HG03066 (cell line): Measurements from ENCODE around the gene CRYAA.
"Not testable (repeated sequence)": the region's sequence is repeated elsewhere in the genome, so short reads cannot be mapped to it uniquely, and the experiment has no call there.

Source experiments
- ATAC-seq: cut with Tn5 transposase; IDR thresholded peaks from one replicate; pipeline ENCODE4 v1.9.1; 2021; ENCODE audit warnings: low read depth; ENCODE audit not compliant: unreplicated experiment

The CRYAA gene

DNA sequence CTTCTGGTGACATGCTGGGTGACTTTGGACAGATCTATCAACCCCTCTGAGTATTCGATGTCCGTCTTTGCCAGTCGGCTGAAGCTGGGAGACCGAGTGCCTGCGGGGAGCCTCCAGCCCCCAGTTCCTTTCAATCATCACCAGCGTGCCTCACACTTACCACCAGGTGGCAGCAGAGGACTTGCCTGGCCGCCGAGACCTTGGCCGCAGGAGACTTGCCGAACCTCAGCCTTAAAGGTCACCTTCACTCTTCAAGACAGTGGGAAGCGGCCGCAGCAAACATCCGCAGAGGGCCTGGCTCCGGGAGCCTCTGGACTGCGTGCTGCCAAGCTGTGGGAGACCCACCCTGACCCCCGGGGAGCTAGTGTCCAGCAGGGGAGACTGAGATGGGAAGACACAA, 7.8 kb downstream of the CRYAA start:
- ATAC-seq: not testable (repeated sequence)

- ATAC-seq: peak; percentile 66
These were observed 8.5 kb downstream of the CRYAA start for GRCh38 chr21:43177043-43177906.

- ATAC-seq: not testable (repeated sequence)
These were observed 9.5 kb downstream of the CRYAA start for GRCh38 chr21:43178175-43178826.

- not testable (repeated sequence) for ATAC-seq
These were observed 12.2 kb downstream of the CRYAA start for GRCh38 chr21:43181033-43181432.

DNA sequence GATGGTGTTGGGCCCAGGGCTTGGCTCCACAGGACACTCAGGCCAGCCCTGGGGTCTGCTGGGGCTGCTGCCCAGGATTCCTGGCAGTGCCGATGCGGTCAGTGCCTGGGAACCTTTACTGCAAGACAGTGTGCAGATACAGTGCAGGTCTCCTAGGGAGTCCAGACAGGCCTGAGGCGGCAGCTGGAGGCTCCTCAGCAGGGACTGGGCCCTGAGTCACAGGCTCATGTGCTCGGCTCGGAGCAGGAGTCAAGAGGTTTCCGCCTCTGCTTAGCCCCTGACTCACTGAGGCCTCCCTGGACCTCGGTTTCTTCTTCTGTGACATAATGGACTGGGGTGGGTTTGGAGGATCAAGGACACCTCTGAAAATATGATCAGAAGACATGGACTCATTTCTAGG, 18.5 kb downstream of the CRYAA start:
- not testable (repeated sequence) for ATAC-seq

- ATAC-seq: no peak
These were observed 18.9 kb downstream of the CRYAA start for GRCh38 chr21:43187715-43188114.

DNA sequence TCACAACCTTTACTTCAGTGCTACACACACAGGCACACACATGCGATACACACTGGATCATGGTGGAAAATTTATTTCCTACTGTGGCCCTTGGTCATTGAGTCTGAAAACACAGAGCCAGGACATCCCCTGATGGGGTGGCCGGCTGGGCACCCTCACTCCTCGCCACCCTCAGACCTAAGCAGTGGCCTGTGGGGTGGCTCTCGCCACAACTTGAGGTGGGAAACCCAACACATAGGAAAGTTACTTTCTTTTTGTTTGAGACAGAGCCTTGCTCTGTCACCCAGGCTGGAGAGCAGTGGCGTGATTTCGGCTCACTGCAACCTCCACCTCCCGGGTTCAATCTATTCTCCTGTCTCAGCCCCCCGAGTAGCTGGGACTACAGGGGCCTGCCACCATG, 19.4 kb downstream of the CRYAA start:
- no peak for ATAC-seq

DNA sequence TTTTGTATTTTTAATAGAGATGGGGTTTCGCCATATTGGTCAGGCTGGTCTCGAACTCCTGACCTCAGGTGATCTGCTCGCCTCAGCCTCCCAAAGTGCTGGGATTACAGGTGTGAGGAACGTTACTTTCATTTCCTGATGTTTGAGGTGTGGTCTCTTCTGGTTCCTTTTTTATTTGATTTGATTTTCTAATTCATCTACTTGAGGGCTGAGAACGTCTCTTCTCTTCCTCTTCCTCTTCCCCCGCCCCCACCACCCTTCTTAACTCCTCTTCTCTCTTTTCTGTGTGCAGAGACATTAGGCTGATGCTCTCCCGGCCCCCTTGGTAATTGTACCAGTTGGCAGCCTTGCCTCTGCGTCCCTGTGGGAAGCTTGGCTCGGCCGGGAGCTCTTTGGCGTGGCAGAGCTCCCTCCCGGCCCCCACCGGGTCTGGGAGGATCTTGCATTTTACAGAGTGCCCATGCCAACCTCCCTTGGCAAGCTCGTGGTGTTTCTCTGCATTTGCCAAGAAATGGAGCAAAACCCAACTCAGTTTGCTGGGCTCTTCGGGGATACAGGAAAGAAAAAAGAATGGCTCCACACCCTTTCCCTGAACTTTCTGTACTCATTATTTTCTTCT, 19.9 kb downstream of the CRYAA start:
- ATAC-seq: no peak

GRCh38 chr21:43189936-43190335, 21.1 kb downstream of the CRYAA start:
- ATAC-seq: no peak

DNA sequence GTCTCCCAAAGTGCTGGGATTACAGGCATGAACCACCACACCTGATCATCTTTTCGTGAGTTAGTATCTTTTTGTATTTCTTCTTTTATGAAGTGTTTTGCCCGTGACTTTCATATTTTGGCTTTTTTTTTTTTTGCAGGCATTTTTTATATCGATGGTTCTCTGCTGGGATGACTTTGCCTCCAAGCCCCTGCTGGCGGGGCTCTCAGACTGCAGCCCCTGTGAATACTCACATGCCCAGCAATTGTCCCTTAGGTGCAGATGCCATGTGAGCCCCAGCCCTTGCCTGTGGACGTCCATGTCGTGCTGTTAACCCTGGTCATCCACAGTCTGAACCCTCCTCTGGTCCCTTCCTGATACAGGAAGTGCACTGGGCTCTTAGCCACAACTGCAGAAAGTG, 21.7 kb downstream of the CRYAA start:
- no peak for ATAC-seq

GRCh38 chr21:43190951-43191350, 22.1 kb downstream of the CRYAA start:
- no peak for ATAC-seq

GRCh38 chr21:43191521-43191920, 22.7 kb downstream of the CRYAA start:
- ATAC-seq: no peak

DNA sequence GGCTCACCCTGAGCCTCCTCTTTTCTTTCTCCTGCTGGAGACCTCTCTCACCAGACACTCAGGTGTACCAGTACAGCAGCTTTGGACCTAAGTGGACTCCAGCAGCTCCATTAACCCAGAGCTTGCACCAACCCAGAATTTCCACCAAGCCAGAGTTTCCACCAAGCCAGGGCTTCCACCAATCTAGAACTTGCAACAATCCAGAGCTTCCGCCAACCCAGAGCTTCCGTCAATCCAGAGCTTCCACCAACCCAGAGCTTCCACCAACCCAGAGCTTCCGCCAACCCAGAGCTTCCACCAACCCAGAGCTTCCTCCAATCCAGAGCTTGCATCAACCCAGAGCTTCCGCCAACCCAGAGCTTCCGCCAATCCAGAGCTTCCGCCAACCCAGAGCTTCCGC, 23.2 kb downstream of the CRYAA start:
- ATAC-seq: no peak

- ATAC-seq: no peak
These were observed 23.8 kb downstream of the CRYAA start for GRCh38 chr21:43192501-43193081.

DNA sequence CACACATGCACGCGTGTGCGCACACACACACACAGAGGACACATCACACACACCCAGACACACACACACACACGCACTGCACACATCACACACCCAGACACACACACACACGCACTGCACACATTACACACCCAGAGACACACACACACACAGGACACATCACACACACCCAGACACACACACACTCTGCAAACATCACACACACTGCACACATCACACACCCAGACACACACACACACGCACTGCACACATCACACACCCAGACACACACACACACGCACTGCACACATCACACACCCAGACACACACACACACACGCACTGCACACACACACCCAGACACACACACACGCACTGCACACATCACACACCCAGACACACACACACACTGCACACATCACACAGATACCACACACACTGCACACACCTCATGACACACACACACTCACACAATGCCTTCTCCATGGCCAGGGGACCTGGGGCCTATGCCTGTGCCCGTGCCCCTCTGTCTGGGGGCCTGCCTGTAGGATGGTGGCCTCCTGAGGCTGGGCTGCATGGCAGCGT, 24.4 kb downstream of the CRYAA start:
- ATAC-seq: no peak

DNA sequence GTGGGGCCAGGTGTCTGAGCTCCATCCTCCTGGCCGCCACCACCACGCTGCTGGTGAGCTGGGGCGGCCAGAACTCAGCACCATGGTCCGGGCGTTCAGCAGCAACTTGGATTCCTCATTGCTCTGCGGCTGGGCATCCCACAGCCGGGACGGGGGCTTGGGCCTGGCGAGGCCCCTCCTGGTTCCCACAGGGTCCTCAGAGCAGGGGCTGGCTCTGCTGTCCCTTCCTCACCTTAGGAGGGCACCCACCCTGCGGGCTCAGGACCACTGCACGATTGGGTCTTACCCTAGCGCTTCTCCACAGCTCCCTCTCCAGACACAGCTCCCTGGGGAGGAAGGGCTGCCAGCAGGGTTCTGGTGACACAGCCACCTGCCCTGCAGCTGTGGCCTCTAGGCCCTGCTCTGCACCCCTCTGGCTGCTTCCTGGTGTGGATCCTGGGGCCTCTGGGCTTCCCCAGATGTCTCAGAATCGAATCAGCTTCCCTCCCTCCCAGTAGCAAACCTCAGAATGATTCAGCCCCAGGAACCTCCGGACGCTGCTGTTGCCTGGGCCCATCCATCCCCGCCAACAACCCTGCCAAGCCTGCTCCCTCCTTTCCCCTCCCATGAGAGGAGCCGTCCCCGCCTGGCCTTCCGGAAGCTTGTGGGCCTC, 25.0 kb downstream of the CRYAA start:
- no peak for ATAC-seq

- no peak for ATAC-seq
These were observed 25.7 kb downstream of the CRYAA start for GRCh38 chr21:43194303-43195120.

DNA sequence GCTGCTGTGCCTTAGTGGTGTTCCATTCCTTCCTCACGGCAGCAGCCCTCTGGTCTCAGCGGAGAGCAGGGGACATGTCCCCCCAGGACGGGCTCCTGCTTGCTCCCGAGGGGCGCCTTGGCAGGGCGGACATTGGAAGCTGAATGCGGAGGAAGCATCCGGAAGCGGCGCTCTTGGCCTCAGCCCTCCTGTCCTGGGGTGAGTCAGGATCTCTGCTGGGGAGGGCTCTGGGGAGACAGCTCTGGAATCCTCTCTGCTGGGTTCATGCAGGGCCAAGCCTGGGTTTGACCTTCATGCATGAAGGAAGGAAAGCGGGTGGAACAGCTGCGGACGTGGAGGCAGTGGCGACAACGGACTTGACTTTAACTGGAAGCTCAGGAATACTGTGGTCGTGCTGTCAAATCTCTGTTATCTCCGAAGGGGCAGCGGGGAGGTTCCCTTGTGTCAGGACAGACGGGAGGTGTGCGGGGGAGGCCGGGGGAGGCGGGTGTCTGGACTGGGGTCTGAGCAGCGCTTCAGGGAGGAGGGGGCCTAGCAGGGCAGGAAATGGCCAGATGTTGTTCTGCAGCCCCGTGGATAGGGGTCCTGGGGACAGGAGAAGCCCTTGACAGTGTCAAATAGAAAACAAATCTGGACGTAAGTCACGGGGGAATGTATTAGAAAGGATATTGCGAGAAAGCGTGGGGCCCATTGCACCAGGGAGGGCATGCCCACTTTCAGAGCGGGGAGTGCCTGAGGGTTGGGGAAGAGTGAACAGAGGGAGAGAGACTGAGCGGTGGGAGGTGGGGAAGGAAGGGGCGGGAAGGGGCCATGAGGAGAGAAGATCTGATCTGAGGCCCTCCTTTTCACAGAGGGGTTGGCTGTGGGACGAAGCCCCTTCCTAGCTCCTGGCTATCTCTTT, 26.6 kb downstream of the CRYAA start:
- no peak for ATAC-seq

GRCh38 chr21:43196826-43197225, 28.0 kb downstream of the CRYAA start:
- no peak for ATAC-seq
